HG03571 (cell line): ENCODE data around the gene SFXN5.
"Not testable (repeated sequence)": the region's sequence is repeated elsewhere in the genome, so short reads cannot be mapped to it uniquely, and the experiment has no call there.

ENCODE experiments used
- ATAC-seq: cut with Tn5 transposase; IDR thresholded peaks from one replicate; pipeline ENCODE4 v1.9.1; 2021; ENCODE audit not compliant: unreplicated experiment

SFXN5 gene

DNA sequence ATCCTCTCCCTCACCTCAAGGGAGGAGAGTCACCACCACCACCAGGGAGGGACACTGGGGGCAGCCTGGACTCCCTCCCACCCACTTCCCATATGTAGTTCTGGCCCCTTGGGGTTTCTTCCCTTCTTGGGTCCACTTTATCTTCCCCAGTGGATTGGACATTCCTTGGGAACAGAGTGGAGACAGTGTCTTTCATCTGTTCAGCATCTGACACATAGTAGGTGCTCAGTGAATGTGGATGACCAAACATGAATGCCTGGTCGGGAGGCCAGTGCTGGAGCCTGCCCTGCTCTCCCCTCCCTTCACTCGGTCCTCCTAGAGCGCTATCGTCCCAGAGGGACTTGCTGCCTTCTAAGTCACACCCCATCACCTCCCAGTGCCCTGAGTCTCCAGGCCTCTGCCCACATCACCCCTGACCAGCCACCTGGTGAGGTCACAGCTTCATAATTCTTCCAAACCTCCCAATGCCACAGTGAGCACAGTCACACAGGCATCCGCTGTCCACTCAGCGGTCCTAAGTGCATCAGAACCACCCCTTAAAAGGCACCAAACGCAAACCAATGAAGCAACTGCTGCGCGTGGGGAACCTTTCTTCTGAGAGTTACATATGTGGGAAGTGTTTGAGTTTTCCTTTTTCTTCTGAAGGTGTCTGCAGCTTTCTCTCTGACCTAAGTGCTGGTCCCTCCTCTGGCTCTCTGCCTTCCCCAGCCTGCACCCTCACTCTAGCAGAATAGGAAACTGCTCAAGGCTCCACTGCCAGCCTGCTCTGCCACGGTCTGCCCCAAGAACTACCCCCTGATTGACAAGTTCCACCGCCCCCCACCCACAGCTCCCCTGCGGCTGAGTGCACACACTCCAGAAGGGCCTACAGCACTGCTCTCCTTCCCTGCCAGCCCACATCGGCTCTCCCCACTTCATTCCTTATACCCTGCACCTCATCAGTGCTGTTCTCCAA is 7.2 kb upstream of the SFXN5 start:
- ATAC-seq: no peak

DNA sequence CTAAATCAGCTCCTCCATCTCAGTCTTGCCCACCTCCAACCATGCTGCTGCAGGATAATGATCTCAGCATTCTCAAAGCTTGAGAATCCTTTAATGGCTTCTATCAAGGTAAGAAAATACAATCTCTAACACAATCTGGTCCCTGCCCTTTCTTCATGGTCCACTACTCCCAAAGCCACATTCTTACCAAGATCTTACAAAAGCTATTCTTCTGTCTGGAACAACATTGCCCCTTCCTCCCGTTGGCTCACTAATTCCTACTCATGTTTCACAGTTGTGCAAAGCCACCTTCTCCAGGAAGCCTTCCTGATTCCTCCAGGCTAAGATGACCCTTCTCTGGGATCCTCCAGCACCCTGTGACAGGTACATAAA is 5.9 kb upstream of the SFXN5 start:
- no peak for ATAC-seq

- ATAC-seq: no peak
Observed at GRCh38 chr2:73076701-73077423, 5.3 kb upstream of the SFXN5 start.

DNA sequence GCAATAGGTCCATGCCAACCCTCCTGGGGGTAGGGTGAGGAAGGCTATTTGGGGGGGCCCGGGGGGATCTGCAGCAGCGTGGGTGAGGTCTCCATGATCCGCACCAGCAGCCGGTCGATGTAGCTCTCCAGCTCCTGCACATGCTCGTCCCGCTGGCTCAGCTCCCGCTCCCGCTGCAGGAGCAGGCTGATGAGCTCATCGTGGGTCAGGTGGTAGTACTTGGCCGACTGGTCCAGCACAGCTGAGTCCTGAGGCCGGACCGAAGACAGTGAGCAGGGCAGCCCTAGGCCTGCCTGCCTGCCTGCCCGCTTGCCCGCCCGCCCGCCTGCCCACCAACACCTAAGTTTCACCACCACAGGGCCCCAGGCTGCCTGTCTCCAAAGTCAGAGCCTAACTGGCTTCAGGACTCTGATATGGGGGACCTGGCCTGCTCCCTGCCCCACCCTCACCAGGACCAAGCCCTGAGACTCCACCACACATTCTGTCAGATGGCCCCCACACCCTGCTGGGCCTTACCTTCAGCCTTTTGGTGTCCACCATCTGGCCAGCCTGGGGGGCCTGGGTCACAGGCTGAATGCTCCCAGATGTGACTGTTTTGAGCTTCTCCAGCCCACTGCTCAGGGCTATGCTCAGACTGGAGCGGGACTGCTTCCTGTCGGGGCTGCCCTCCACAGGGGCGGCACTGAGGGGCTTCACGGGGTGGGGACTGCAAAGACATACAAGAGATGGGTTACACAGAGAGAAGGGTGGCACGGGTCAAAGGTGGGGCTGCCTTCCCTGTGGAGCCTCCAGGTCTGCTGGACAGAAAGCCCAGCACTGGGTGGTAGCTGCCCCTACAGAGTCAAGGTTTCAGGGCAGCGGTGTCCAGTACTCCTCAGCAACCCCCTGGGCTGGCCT is 4.2 kb upstream of the SFXN5 start:
- ATAC-seq: no peak

GRCh38 chr2:73074110-73075069 is 2.9 kb upstream of the SFXN5 start:
- ATAC-seq: no peak

DNA sequence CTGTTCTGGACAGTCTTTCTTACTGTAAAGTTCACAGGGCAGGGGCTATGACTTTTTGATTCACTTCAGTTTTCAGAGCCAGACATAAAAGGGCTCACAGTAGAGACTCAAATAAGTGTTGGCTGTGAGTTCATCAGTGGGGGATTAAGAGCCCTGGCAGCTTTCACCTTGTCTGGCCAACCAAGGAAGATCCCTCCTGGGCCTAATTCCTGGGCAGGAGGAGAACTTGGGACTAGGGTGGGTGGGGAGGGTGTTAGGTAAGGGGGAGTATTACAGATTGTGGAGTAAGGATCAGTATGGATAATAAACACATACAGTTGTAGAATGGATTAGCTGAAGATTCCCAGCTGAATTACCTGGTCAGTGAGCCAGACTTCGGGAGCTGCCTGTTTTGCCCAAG is 904 bp upstream of the SFXN5 start:
- ATAC-seq: no peak

- ATAC-seq: no peak
Observed at GRCh38 chr2:73072129-73072395, 550 bp upstream of the SFXN5 start.

GRCh38 chr2:73070643-73071359 is 711 bp downstream of the SFXN5 start:
- ATAC-seq: peak; percentile 16

- ATAC-seq: no peak
Observed at GRCh38 chr2:73069855-73070642, 1.5 kb downstream of the SFXN5 start.

DNA sequence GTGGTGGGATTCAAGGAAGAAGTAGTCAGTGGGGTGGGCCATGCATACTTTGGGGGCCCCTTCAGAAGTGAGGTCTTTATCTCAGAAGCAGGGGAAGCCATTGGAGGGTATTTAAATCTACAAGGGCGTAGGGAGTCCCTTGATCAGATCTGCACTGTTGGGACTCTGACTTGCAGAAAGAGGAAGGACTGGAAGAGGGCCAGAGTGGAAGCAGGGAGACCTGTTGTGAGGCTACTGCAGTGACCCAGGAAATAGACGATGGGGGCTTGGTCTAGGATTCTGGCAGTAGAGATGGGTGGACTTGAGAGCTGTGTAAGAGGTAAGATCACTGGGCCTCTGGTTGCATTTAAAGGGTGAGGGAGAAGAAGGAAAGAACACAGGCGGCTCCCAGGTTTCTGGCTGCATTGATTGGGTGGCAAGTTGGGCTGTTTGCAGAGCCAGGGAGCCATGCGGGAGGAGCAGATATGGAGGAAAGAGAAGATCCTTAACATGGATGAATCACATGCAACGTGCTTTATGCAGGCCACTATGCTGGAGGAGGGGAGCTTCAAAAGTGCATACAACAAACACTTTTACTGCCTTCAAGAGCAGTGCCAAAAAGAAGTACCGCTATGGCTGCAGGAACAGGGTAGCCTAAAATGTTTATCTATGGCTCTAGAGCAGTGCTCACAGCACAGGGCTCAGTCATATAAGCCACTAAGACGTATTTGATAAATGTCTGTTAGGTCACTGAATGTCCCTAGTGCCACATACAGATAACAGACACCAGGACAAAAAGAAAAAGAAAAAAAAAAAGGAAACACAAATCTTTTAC is 2.3 kb downstream of the SFXN5 start:
- ATAC-seq: no peak

DNA sequence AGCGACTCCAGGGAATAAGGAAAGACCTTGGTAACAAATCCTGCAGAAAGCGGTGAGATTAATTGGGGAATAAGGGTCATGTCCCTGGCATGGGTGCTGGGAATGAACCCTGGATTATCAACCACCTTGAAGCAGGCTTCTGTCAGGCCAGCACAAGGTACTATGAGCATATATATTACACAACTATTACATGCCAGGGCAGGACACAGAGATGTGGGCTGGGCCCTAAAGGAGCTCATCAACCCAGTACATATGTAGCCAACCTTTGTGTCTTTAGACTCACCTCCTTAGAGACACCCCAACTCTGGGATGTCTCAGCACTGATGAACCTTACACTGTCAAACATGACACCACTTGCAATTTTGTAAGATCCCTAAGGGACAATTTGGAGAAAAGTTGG is 3.4 kb downstream of the SFXN5 start:
- no peak for ATAC-seq

GRCh38 chr2:73067043-73067442 is 4.5 kb downstream of the SFXN5 start:
- no peak for ATAC-seq

GRCh38 chr2:73065070-73065469 is 6.4 kb downstream of the SFXN5 start:
- ATAC-seq: not testable (repeated sequence)

DNA sequence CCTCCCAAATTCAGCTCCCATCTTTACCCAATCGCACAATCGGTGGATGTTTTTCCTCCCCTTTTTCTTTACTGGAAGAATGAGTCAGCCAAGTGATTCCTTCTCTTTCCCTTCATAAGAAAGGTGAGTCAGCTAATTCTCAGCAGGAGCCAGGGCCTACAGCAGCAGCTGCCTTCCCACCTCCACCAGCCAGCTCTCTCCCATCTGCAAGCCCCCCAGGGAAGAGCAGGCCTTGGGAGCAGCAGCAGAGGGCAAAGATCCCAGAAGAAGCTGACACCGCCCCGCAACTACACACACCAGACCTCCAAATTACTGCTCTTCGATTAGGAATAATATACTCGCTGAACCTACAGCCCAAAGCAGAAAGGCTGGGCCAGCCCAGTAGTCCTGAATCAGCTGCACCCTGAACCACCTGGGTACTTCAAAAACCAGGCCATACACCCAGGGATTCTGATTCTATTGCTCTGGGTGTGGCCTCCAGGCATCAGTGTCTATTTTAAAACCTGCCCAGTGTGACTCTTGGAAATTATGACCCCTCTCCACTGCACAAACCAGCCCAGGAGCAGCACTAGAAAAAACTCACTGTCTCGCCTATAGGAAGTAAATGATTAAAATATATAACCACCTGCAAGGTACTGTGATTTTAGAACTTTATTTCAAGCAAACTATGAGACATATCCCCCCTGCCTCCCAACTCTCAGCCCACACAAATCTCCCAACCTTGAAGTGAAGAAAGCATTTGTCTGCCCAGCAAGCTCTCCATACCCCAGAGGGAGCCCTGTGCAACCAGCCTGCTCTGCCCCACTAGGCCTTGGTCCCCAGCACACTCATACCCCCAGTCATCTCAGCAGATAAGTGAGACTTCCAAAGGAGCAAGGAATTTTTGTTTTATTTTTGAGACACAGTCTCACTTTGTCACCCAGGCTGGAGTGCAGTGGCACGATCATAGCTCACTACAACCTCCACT is 7.3 kb downstream of the SFXN5 start:
- no peak for ATAC-seq

DNA sequence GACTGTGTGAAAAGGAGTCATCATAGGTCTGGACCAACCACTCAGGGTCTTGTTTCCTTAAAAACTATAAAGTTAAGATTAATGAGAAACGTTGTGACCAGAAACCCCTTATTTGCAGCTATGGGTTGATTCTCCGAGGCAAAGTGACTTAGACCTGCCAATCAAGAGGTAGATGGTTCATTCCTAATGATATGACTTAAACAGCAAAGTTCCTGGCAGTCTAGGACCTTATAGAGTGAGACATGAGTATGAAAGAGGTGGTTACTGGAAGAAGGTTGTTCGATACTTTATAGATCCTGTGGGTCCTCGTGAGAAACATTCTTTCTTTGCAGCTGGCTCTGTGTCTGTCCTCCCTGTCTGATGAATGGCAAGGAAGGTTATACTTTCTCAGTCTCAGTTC is 8.0 kb downstream of the SFXN5 start:
- no peak for ATAC-seq

DNA sequence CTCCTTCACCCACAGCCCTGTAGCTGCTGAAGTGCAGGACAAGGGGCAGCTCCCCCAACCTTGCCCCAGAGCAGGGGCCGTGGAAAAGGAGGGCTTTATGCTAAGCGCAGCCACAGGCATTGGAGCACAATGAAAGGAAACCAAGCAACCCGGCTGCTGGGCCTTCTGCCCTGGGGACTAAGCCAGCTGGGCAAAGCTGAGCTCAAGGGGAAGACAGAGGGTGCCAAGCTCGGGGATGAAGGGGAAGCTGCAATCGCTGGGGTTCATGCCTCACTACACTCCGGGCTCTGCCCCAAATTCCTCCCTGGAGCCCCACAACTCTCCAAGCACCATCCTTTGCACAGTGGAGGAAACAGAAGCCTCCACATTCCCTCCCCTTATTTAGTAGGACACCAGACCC is 12.4 kb downstream of the SFXN5 start:
- no peak for ATAC-seq

- ATAC-seq: no peak
Observed at GRCh38 chr2:73054980-73055379, 16.5 kb downstream of the SFXN5 start.
